GM12891 (cell line): ENCODE data around the gene TMEM54.

Experiments used
- DNase-seq: peaks from one replicate; pipeline ENCODE4 v3.0.0; 2011; ENCODE audit warnings: low spot score; ENCODE audit not compliant: insufficient read length
- FAIRE-seq: peaks from 2 replicates; lab custom pipeline; 2011; peaks lifted over from hg19 to GRCh38; lab: Jason Lieb, UNC
- PAX5 ChIP-seq: IDR thresholded peaks from 2 replicates; pipeline ENCODE4 v1.6.1; 2011; ENCODE audit warnings: low read length, moderate library complexity, mild to moderate bottlenecking; ENCODE audit not compliant: insufficient read depth, severe bottlenecking
- POLR2A ChIP-seq: IDR thresholded peaks from 2 replicates; pipeline ENCODE4 v1.6.1; 2011; ENCODE audit warnings: low read depth, low read length, control low read depth
- POLR2AphosphoS5 ChIP-seq: IDR thresholded peaks from 2 replicates; pipeline ENCODE4 v1.6.1; 2011; ENCODE audit warnings: low read depth, low read length, control low read depth
- POU2F2 ChIP-seq: IDR thresholded peaks from 2 replicates; pipeline ENCODE4 v1.6.1; 2011; ENCODE audit warnings: low read depth, mild to moderate bottlenecking, control low read depth, low read length, moderate library complexity
- SPI1 ChIP-seq: IDR thresholded peaks from 2 replicates; pipeline ENCODE4 v1.6.1; 2011; ENCODE audit warnings: low read depth, low read length, control low read depth
- TAF1 ChIP-seq: IDR thresholded peaks from 2 replicates; pipeline ENCODE4 v1.6.1; 2011; ENCODE audit warnings: low read depth, low read length, control low read depth

TMEM54 gene

GRCh38 chr1:32898958-32899357 lies 2.2 kb downstream of the TMEM54 start:
- TF ChIP-seq POU2F2 (no peak), POLR2AphosphoS5 (no peak), PAX5 (no peak), SPI1 (no peak), TAF1 (no peak), POLR2A (no peak)
- no peak for DNase-seq
- no peak for FAIRE-seq

GRCh38 chr1:32898056-32898455 lies 3.1 kb downstream of the TMEM54 start:
- FAIRE-seq (no peak), DNase-seq (no peak)
- no peak for TF ChIP-seq SPI1
- TF ChIP-seq POLR2A, result no peak
- TF ChIP-seq POU2F2, result no peak
- no peak for TF ChIP-seq TAF1
- no peak for TF ChIP-seq POLR2AphosphoS5
- TF ChIP-seq PAX5, result no peak

- no peak for FAIRE-seq
- no peak for DNase-seq
- TF ChIP-seq PAX5 (no peak), POU2F2 (no peak), POLR2A (no peak), SPI1 (no peak), POLR2AphosphoS5 (no peak), TAF1 (no peak)
These were observed 3.8 kb downstream of the TMEM54 start for GRCh38 chr1:32897082-32898049.

- TF ChIP-seq POLR2AphosphoS5, result no peak
- TF ChIP-seq POU2F2, result no peak
- TF ChIP-seq TAF1, result no peak
- TF ChIP-seq PAX5, result no peak
- no peak for TF ChIP-seq POLR2A
- TF ChIP-seq SPI1, result no peak
- DNase-seq, result no peak
- no peak for FAIRE-seq
These were observed 4.7 kb downstream of the TMEM54 start for GRCh38 chr1:32896451-32896850.

GRCh38 chr1:32895325-32896215 lies 5.6 kb downstream of the TMEM54 start:
- DNase-seq (no peak), FAIRE-seq (no peak)
- TF ChIP-seq SPI1 (no peak), POU2F2 (no peak), TAF1 (no peak), PAX5 (no peak), POLR2A (no peak), POLR2AphosphoS5 (no peak)

- DNase-seq (no peak), FAIRE-seq (no peak)
- no peak for TF ChIP-seq POLR2AphosphoS5
- TF ChIP-seq TAF1, result no peak
- no peak for TF ChIP-seq PAX5
- no peak for TF ChIP-seq SPI1
- TF ChIP-seq POLR2A, result no peak
- TF ChIP-seq POU2F2, result no peak
These were observed 6.5 kb downstream of the TMEM54 start for GRCh38 chr1:32894681-32895080.

- no peak for FAIRE-seq
- DNase-seq, result no peak
- TF ChIP-seq POLR2AphosphoS5 (no peak), POLR2A (no peak), PAX5 (no peak), POU2F2 (no peak), TAF1 (no peak), SPI1 (no peak)
These were observed 7.1 kb downstream of the TMEM54 start for GRCh38 chr1:32894019-32894600.

GRCh38 chr1:32893198-32894018 lies 7.8 kb downstream of the TMEM54 start:
- no peak for TF ChIP-seq SPI1
- no peak for TF ChIP-seq POLR2A
- no peak for TF ChIP-seq TAF1
- TF ChIP-seq POU2F2, result no peak
- no peak for TF ChIP-seq POLR2AphosphoS5
- TF ChIP-seq PAX5, result no peak
- FAIRE-seq (no peak), DNase-seq (no peak)
